GM12874 (cell line): Measurements from ENCODE around the gene SACM1L.

Source experiments
- TF ChIP-seq, protein P1 (sequence below): IDR thresholded peaks from 2 replicates; pipeline ENCODE4 v1.5.1; 2011; ENCODE audit warnings: low read depth, mild to moderate bottlenecking, control low read depth, low read length, moderate library complexity; ENCODE audit not compliant: insufficient read depth

SACM1L gene

DNA sequence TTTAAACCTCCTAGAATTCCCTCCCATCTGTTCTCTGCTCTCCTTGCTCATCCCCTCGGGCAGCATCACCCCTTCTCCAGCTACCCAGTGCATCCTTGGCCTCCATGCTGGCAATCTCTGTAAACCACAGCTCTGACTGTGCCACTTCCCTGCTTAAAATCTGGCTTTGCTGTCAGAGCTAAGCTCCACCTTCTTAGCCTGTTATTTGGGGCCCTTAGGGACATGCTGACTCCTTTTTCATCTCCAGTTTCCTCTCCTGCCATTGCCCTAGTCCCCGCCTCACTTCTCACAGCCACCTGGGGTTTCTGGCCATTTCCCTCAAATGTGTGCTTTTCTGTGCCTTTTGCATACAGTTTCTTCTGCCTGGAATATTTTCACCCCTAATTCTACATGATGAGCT lies 101.4 kb downstream of the SACM1L start:
- TF ChIP-seq, protein P1, sequence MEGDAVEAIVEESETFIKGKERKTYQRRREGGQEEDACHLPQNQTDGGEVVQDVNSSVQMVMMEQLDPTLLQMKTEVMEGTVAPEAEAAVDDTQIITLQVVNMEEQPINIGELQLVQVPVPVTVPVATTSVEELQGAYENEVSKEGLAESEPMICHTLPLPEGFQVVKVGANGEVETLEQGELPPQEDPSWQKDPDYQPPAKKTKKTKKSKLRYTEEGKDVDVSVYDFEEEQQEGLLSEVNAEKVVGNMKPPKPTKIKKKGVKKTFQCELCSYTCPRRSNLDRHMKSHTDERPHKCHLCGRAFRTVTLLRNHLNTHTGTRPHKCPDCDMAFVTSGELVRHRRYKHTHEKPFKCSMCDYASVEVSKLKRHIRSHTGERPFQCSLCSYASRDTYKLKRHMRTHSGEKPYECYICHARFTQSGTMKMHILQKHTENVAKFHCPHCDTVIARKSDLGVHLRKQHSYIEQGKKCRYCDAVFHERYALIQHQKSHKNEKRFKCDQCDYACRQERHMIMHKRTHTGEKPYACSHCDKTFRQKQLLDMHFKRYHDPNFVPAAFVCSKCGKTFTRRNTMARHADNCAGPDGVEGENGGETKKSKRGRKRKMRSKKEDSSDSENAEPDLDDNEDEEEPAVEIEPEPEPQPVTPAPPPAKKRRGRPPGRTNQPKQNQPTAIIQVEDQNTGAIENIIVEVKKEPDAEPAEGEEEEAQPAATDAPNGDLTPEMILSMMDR: no peak

DNA sequence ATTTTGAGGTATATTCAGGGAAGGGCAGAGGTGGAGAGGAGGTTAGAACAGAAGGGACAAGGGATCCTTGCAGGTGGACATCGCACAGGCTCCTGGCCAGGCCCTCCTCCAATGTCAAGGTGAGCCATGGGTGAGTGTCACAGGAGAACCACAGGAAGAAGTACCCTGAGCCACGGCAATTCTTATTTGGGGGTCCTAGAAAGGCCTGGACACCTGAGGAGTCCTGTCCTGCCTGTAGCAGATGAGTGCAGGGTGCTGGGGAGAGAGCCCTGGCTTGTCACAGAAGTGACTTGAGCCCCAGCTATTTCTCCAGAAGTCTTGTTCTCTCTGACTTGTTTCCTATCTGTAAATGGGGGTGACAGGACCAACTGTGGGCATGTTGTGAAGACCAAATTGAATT lies 102.8 kb downstream of the SACM1L start:
- TF ChIP-seq, protein P1: no peak

DNA sequence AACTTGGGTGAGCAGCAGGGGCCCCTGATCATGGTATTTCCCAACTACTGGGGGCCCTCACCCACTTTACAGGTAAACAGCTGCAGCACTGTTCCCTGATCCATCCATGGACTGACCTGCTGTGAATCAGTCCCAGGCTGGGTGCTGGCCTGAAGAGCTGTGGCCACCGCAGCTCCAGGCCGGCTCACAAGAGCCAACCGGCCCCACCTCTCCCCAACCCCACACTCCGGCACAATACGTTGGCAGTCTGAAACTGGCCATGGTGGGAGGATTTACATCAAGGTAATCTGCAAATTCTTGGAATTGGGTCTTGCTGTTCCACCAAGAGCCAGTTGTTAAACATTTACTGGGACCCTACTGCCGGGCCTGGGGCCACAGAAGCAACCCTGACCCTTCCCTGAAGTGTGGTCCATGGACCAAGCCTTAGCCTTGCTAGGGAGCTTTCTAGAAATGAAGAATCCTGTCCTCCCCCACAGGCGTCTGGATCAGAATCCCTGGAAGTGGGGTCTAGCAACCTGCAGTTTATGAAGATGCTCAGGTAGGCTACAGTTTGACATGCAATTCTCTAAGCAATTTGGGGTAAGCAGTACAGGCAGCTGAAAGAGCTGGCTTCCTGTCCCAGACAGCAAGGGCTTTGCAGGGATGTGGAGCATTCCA lies 103.4 kb downstream of the SACM1L start:
- TF ChIP-seq, protein P1: no peak

GRCh38 chr3:45793482-45794176 lies 104.4 kb downstream of the SACM1L start:
- TF ChIP-seq, protein P1: no peak

GRCh38 chr3:45794177-45794560 lies 105.0 kb downstream of the SACM1L start:
- TF ChIP-seq, protein P1: no peak

GRCh38 chr3:45794660-45795059 lies 105.5 kb downstream of the SACM1L start:
- TF ChIP-seq, protein P1: no peak
